Mesenchymal stem cell (in vitro differentiated cells and primary cell): ENCODE measurements around the gene RBMX.
"Not testable (repeated sequence)": the region's sequence is repeated elsewhere in the genome, so short reads cannot be mapped to it uniquely, and the experiment has no call there.

Source experiments
- DNase-seq: peaks from one replicate; pipeline ENCODE4 v3.0.0-alpha.2; 2013
- H2AFZ ChIP-seq: one replicate; pipeline ENCODE4 v1.6.1; 2013; ENCODE audit warnings: low read depth, mild to moderate bottlenecking, control low read depth, inconsistent platforms, low read length, moderate library complexity
- H2AK5ac ChIP-seq: 2 replicates; pipeline ENCODE4 v1.6.1; 2013; ENCODE audit warnings: low read length, moderate library complexity, mild to moderate bottlenecking, inconsistent platforms; ENCODE audit not compliant: severe bottlenecking
- H2BK120ac ChIP-seq: one replicate; pipeline ENCODE4 v1.6.1; 2013; ENCODE audit warnings: low read depth, mild to moderate bottlenecking, inconsistent platforms, low read length, moderate library complexity
- H2BK12ac ChIP-seq, 2 experiments: one replicate each; pipeline ENCODE4 v1.6.1; 2013; ENCODE audit warnings: inconsistent platforms in 2 of 2, low read length in 2 of 2, mild to moderate bottlenecking in 2 of 2, moderate library complexity in 2 of 2, control low read depth in 1 of 2
- H2BK15ac ChIP-seq: one replicate; pipeline ENCODE4 v1.6.1; 2013; ENCODE audit warnings: mild to moderate bottlenecking, low read depth, inconsistent platforms; ENCODE audit not compliant: poor library complexity, severe bottlenecking
- H2BK5ac ChIP-seq: 2 replicates; pipeline ENCODE4 v1.6.1; 2013; ENCODE audit warnings: low read depth, mild to moderate bottlenecking, low read length, control low read depth, inconsistent platforms; ENCODE audit not compliant: poor library complexity, severe bottlenecking
- H3K14ac ChIP-seq, 2 experiments: one replicate each; pipeline ENCODE4 v1.6.1; 2013; ENCODE audit warnings: inconsistent platforms in 2 of 2, low read length in 2 of 2, control low read depth in 1 of 2, mild to moderate bottlenecking in 1 of 2, moderate library complexity in 1 of 2
- H3K18ac ChIP-seq, 2 experiments: one replicate each; pipeline ENCODE4 v1.6.1; 2013; ENCODE audit warnings: inconsistent platforms in 2 of 2, low read length in 2 of 2, control low read depth in 1 of 2, low read depth in 1 of 2, mild to moderate bottlenecking in 1 of 2
- H3K23ac ChIP-seq, 2 experiments: one replicate each; pipeline ENCODE4 v1.6.1; 2013; ENCODE audit warnings: inconsistent platforms in 2 of 2, low read length in 2 of 2, mild to moderate bottlenecking in 2 of 2, moderate library complexity in 2 of 2, control low read depth in 1 of 2
- H3K27ac ChIP-seq: 2 replicates; pipeline ENCODE4 v1.5.1; 2013; ENCODE audit warnings: mild to moderate bottlenecking, moderate library complexity, low read length, control low read depth, inconsistent platforms; ENCODE audit not compliant: poor library complexity, severe bottlenecking
- H3K27me3 ChIP-seq, 2 experiments: 2 replicates each; pipeline versions ENCODE4 v1.6.1 to v1.7.0; 2013; ENCODE audit warnings: low read length in 2 of 2, mild to moderate bottlenecking in 2 of 2, moderate library complexity in 2 of 2, control low read depth in 1 of 2, inconsistent platforms in 1 of 2; ENCODE audit not compliant: control insufficient read depth in 1 of 2, insufficient read depth in 1 of 2
- H3K36me3 ChIP-seq, 2 experiments: 2 replicates each; pipeline versions ENCODE4 v1.6.1 to v1.7.0; 2013; ENCODE audit warnings: low read length in 2 of 2, control low read depth in 1 of 2, inconsistent platforms in 1 of 2, low read depth in 1 of 2, mild to moderate bottlenecking in 1 of 2; ENCODE audit not compliant: insufficient read depth in 2 of 2, control insufficient read depth in 1 of 2
- H3K4ac ChIP-seq, 2 experiments: one replicate each; pipeline ENCODE4 v1.6.1; 2013; ENCODE audit warnings: inconsistent platforms in 2 of 2, low read length in 2 of 2, mild to moderate bottlenecking in 2 of 2, moderate library complexity in 2 of 2, control low read depth in 1 of 2, low read depth in 1 of 2
- H3K4me1 ChIP-seq: 2 replicates; pipeline ENCODE4 v1.6.1; 2013; ENCODE audit warnings: low read depth, low read length, control low read depth; ENCODE audit not compliant: control insufficient read depth, insufficient read depth
- H3K4me2 ChIP-seq: 2 replicates; pipeline ENCODE4 v1.6.1; 2013; ENCODE audit warnings: low read length, mild to moderate bottlenecking, inconsistent platforms; ENCODE audit not compliant: poor library complexity, severe bottlenecking
- H3K4me3 ChIP-seq, 2 experiments: 2 replicates each; pipeline versions ENCODE4 v1.5.1 to v1.7.0; 2013; ENCODE audit warnings: low read length in 2 of 2, mild to moderate bottlenecking in 2 of 2, control low read depth in 1 of 2, low read depth in 1 of 2; ENCODE audit not compliant: insufficient read depth in 1 of 2
- H3K79me1 ChIP-seq: replicated peaks from 2 replicates; pipeline ENCODE4 v1.6.1; 2013; ENCODE audit warnings: mild to moderate bottlenecking, control low read depth, low read length, inconsistent platforms; ENCODE audit not compliant: poor library complexity, severe bottlenecking
- H3K9ac ChIP-seq: 2 replicates; pipeline ENCODE4 v1.7.0; 2013; ENCODE audit warnings: mild to moderate bottlenecking, low read length, moderate library complexity
- H3K9me3 ChIP-seq: 2 replicates; pipeline ENCODE4 v1.7.0; 2013; ENCODE audit warnings: mild to moderate bottlenecking, low read length; ENCODE audit not compliant: control insufficient read depth
- H4K8ac ChIP-seq: one replicate; pipeline ENCODE4 v1.6.1; 2013; ENCODE audit warnings: inconsistent platforms, mild to moderate bottlenecking, low read length, moderate library complexity
- H4K91ac ChIP-seq: one replicate; pipeline ENCODE4 v1.6.1; 2013; ENCODE audit warnings: mild to moderate bottlenecking, low read length, inconsistent platforms
- WGBS: methylation state at CpG from one replicate; pipeline ENCODE4 v1.1.7; 2013; ENCODE audit warnings: mixed read lengths; 5-methylcytosine and 5-hydroxymethylcytosine counted together

The RBMX gene

DNA sequence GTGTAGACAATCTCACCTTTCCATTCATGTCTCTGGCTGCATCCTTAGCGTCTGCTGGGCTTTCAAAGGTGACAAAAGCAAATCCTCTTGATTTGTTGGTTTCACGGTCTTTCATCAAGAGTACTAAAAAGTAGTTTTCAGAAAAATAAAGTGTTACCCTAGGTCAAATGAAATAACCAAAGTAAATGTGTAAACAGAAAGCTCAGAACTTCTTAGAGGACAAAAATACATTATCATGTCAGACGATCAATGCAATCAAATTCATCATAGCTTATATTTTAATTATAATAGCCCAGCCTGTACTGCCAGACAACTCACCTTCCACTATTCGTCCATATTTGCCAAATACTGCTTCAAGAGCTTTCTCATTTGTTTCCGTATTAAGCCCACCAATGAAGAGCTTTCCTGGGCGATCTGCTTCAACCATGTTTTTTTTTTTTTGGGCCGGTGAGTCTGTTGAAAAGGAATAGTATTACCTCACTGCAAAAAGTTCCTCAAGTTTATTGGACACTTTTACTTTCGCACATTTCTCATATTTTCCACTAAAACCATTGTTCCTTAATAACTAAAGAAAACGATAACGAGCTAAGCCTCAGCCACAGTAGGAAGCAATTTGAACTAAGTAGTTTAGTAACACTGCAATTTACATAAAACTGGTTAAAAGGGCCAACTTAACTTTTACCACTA, 1.4 kb downstream of the RBMX start:
- no peak overlapping the region for H2BK120ac ChIP-seq
- peaks cover 13 to 39% of the 10 kb centered on the region in 2 experiments for H3K36me3 ChIP-seq
- H4K8ac ChIP-seq, result no peak overlapping the region
- H3K27me3 ChIP-seq, result no peaks in the 10 kb centered on the region
- H3K4me3 ChIP-seq, result peak overlapping the region in 1 of 2 experiments; percentile 80
- no peak overlapping the region for H2AK5ac ChIP-seq
- H4K91ac ChIP-seq, result no peak overlapping the region
- H3K18ac ChIP-seq, result no peak overlapping the region
- no peak overlapping the region for H3K4ac ChIP-seq
- WGBS, result 0% methylated on average over 6 of the region's 10 CpGs
- no peak overlapping the region for H2BK5ac ChIP-seq
- H3K4me1 ChIP-seq, result no peaks in the 10 kb centered on the region
- H3K23ac ChIP-seq, result no peak overlapping the region
- H3K14ac ChIP-seq, result no peak overlapping the region
- H2BK12ac ChIP-seq, result no peak overlapping the region
- no peaks in the 10 kb centered on the region for H3K79me1 ChIP-seq
- peak overlapping the region; percentile 99 for H3K9ac ChIP-seq
- no peak overlapping the region for H2BK15ac ChIP-seq
- peak overlapping the region; percentile 50 for H3K4me2 ChIP-seq
- DNase-seq, result peak; percentile 32
- peak overlapping the region; percentile 54 for H3K27ac ChIP-seq
- no peak overlapping the region for H2AFZ ChIP-seq
- H3K9me3 ChIP-seq, result no peaks in the 10 kb centered on the region

DNA sequence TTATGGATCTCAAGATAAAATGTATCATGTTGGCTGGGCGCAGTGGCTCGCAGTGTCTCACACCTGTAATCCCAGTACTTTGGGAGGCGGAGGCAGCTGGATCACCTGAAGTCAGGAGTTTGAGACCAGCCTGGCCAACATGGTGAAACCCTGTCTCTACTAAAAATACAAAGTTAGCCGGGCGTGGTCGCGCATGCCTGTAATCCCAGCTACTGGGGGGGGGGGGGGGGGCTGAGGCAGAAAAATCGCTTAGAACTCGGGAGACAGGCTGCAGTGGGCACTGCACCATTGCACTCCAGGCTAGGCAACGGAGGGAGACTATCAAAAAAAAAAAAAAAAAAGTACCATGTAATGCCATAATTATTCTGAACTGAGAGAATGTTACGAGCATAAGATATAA, 2.1 kb downstream of the RBMX start:
- Histone ChIP-seq H3K4me1 (no peaks in the 10 kb centered on the region), H3K27me3 (no peaks in the 10 kb centered on the region), H3K9ac (peak overlapping the region; percentile 99), H2AK5ac (no peak overlapping the region), H3K79me1 (no peaks in the 10 kb centered on the region), H3K9me3 (no peaks in the 10 kb centered on the region), H4K8ac (no peak overlapping the region), H3K4me3 (peak overlapping the region in 1 of 2 experiments; percentile 80), H3K4ac (no peak overlapping the region), H3K18ac (no peak overlapping the region), H3K14ac (no peak overlapping the region), H3K4me2 (no peak overlapping the region), H2BK12ac (no peak overlapping the region), H4K91ac (no peak overlapping the region), H2AFZ (no peak overlapping the region), H2BK15ac (no peak overlapping the region), H2BK120ac (no peak overlapping the region), H3K23ac (no peak overlapping the region), H2BK5ac (no peak overlapping the region), H3K36me3 (peaks cover 13 to 45% of the 10 kb centered on the region in 2 experiments), H3K27ac (no peak overlapping the region)
- no CpG with 5 or more reads among the region's 11 CpGs for WGBS
- DNase-seq, result no peak

DNA sequence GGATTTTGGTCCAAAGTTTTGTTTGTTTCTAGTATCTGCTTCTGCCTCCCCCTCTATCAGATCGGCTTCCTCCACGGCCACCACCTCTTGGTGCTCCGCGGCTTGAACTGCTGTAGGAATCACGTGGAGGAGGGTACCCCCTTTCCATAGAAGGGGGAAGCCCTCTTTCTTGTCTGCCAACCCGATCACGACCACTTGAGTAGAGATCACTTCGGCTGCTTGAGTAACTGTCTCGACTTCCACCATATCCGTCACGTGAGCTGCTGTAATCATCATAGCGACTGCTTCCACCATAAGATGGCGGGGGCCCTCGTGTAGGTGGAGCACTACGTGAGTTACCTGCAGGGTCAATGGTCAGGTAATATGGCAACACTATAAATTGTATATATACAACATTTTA, 6.4 kb downstream of the RBMX start:
- not testable (repeated sequence) for H2AFZ ChIP-seq, H2AK5ac ChIP-seq, H2BK15ac ChIP-seq, H3K27ac ChIP-seq, H4K8ac ChIP-seq, H3K79me1 ChIP-seq, H3K9ac ChIP-seq, H3K4me3 ChIP-seq, H2BK120ac ChIP-seq, H2BK12ac ChIP-seq, H4K91ac ChIP-seq, H3K4me2 ChIP-seq, H3K4ac ChIP-seq, H3K18ac ChIP-seq, H3K23ac ChIP-seq, H3K27me3 ChIP-seq, H3K4me1 ChIP-seq, H2BK5ac ChIP-seq, H3K9me3 ChIP-seq, H3K14ac ChIP-seq, DNase-seq
- WGBS, result 96% methylated on average over 9 of the region's 15 CpGs
- peaks cover 22 to 75% of the 10 kb centered on the region in 2 experiments for H3K36me3 ChIP-seq

DNA sequence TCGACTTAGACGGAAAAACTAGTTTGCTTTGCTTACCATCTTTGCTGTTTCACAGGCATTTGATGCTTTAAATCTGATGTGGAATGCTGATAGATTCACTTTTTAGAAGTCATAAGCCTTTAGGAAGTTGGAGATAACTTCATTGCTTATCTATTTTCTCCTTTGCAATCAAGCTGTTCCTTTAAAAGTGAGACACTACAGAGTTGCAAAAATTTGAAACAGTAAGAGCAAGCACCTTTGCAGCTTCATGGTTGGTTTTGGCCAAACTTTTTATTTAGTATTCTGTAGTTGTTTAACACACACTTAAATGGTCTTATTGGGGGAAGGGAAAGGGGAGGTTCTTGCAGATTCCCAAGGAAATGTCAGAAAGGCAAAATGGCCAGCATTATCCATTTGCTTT, 7.3 kb downstream of the RBMX start:
- H3K18ac ChIP-seq, result not testable (repeated sequence)
- WGBS, result 100% methylated on average over 2 of the region's 2 CpGs

More for the DNA sequence above, 7.3 kb downstream of the RBMX start:
- H2BK12ac ChIP-seq, H3K4me3 ChIP-seq, H4K91ac ChIP-seq, H3K27me3 ChIP-seq, H2AFZ ChIP-seq, H3K23ac ChIP-seq, H3K9me3 ChIP-seq, H2AK5ac ChIP-seq, DNase-seq, H2BK120ac ChIP-seq, H4K8ac ChIP-seq, H3K79me1 ChIP-seq, H3K27ac ChIP-seq, H3K4ac ChIP-seq, H2BK15ac ChIP-seq, H3K14ac ChIP-seq, H3K9ac ChIP-seq, H3K4me2 ChIP-seq, H3K4me1 ChIP-seq, H2BK5ac ChIP-seq: not testable (repeated sequence)
- peaks cover 23 to 78% of the 10 kb centered on the region in 2 experiments for H3K36me3 ChIP-seq
